ENCODE measurements around the gene ACOX3. TPM values are rescaled to one million over a fixed set of nuclear protein-coding genes. Genes with fewer than 3 reads are reported as not detected.

ACOX3 gene
- polyA plus RNA-seq, 3 donors = 3.8 to 16.8 (median 13.3) TPM

DNA sequence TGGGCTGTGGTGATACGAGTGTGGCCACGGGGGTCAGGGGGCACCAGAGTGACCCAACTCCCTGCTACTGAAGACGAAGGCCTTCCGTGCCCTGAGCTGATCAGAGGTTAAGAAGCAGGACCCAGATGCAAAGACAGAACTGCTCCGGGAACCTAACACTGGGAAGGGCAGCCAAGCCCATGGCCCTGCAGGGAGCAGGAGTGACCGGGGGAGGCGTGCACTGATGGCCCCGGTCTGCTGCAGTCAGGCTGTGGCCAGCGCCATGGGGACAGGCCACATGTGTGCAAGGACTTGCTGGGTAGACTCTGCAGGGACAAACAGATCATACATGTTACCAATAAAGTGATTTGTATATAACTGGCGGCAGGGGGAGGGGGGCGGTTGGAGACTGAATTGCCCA is 74.6 kb downstream of the ACOX3 start:
- Mint-ChIP-seq H3K4me1 (no peaks in the 10 kb centered on the region), H3K27me3 (ENCODE audit: low read depth in 3 of 3) (no peaks in the 10 kb centered on the region), H3K4me3 (no peak overlapping the region), H3K9me3 (peaks cover 0 to 10% (median 5%) of the 10 kb centered on the region in 7 donors), H3K36me3 (peaks cover 18 to 22% of the 10 kb centered on the region in 2 donors), H3K27ac (no peak overlapping the region)
- intact Hi-C loops (cut with micrococcal nuclease) = no loop called here
- Histone ChIP-seq H3K27ac (ENCODE audit: low read depth in 1 of 2, low read length in 2 of 2) (no peak overlapping the region), H3K9me3 (replicated peaks in 1 of 2; ENCODE audit: control insufficient read depth in 1 of 2, insufficient read depth in 1 of 2, low read length in 2 of 2) (peaks cover 3 to 4% of the 10 kb centered on the region in 2 donors), H3K4me2 (replicated peaks; ENCODE audit: extremely low read depth, low read length, poor library complexity, severe bottlenecking) (no peak overlapping the region), H3K4me1 (ENCODE audit: control insufficient read depth in 1 of 2, insufficient read depth in 2 of 2, low read length in 2 of 2) (no peaks in the 10 kb centered on the region), H3K9ac (ENCODE audit: insufficient read depth, low read length, poor library complexity, severe bottlenecking) (no peak overlapping the region), H2AFZ (ENCODE audit: insufficient read depth, low read depth, low read length, poor library complexity, severe bottlenecking) (no peak overlapping the region), H4K20me1 (ENCODE audit: insufficient read depth, low read length) (no peaks in the 10 kb centered on the region), H3K27me3 (ENCODE audit: control insufficient read depth in 2 of 2, insufficient read depth in 2 of 2, low read length in 2 of 2) (no peaks in the 10 kb centered on the region), H3K4me3 (replicated peaks in 1 of 3; ENCODE audit: low read depth in 2 of 3, low read length in 3 of 3) (no peak overlapping the region), H3K79me2 (ENCODE audit: insufficient read depth, low read length) (no peaks in the 10 kb centered on the region), H3K36me3 (replicated peaks in 1 of 2; ENCODE audit: control insufficient read depth in 1 of 2, insufficient read depth in 2 of 2, low read length in 2 of 2) (peaks cover 0 to 20% of the 10 kb centered on the region in 2 donors)
- TF ChIP-seq, protein P1, sequence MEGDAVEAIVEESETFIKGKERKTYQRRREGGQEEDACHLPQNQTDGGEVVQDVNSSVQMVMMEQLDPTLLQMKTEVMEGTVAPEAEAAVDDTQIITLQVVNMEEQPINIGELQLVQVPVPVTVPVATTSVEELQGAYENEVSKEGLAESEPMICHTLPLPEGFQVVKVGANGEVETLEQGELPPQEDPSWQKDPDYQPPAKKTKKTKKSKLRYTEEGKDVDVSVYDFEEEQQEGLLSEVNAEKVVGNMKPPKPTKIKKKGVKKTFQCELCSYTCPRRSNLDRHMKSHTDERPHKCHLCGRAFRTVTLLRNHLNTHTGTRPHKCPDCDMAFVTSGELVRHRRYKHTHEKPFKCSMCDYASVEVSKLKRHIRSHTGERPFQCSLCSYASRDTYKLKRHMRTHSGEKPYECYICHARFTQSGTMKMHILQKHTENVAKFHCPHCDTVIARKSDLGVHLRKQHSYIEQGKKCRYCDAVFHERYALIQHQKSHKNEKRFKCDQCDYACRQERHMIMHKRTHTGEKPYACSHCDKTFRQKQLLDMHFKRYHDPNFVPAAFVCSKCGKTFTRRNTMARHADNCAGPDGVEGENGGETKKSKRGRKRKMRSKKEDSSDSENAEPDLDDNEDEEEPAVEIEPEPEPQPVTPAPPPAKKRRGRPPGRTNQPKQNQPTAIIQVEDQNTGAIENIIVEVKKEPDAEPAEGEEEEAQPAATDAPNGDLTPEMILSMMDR (IDR thresholded peaks at IDR 0.05) = no peak
- 90% methylated on average over 8 of the region's 11 CpGs for WGBS (ENCODE audit: insufficient coverage)
- DNase-seq = no peak

DNA sequence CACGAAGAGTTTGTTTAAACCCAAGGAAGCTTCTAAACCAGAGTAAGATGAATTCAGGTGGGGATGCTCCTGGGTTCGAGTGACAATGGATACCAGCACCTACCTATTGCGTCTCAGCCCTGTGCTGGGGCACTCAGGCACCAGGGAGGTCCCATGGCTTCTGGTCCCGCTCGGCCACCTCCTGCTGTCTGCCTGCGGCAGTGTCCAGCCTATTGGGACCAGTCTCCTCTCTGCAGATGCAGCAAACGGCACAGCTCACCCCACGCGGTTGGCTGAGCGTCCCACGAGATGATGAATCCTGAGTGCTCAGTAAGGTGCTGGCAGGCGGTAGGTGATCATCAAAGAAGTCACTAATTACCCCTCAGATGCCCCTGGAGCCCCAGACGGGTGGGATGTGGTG is 75.2 kb downstream of the ACOX3 start:
- no peaks in the 10 kb centered on the region for H3K4me1 ChIP-seq (ENCODE audit: control insufficient read depth in 1 of 2, insufficient read depth in 2 of 2, low read length in 2 of 2)
- peaks cover 0 to 10% (median 6%) of the 10 kb centered on the region in 7 donors for H3K9me3 Mint-ChIP-seq
- H3K9ac ChIP-seq (ENCODE audit: insufficient read depth, low read length, poor library complexity, severe bottlenecking) = no peak overlapping the region
- peak overlapping the region in 1 of 7 donors; percentile 41 for H3K27ac Mint-ChIP-seq
- no peak overlapping the region for H3K4me2 ChIP-seq (replicated peaks; ENCODE audit: extremely low read depth, low read length, poor library complexity, severe bottlenecking)
- no peak overlapping the region for H3K4me3 ChIP-seq (replicated peaks in 1 of 3; ENCODE audit: low read depth in 2 of 3, low read length in 3 of 3)
- no peak overlapping the region for H3K27ac ChIP-seq (ENCODE audit: low read depth in 1 of 2, low read length in 2 of 2)
- no peak for DNase-seq
- TF ChIP-seq, protein P1 (IDR thresholded peaks at IDR 0.05) = no peak
- no peaks in the 10 kb centered on the region for H3K4me1 Mint-ChIP-seq
- WGBS (ENCODE audit: insufficient coverage) = 98% methylated on average over 5 of the region's 13 CpGs
- H2AFZ ChIP-seq (ENCODE audit: insufficient read depth, low read depth, low read length, poor library complexity, severe bottlenecking) = no peak overlapping the region
- H3K27me3 Mint-ChIP-seq (ENCODE audit: low read depth in 3 of 3) = no peaks in the 10 kb centered on the region
- H4K20me1 ChIP-seq (ENCODE audit: insufficient read depth, low read length) = no peaks in the 10 kb centered on the region
- no peak overlapping the region for H3K4me3 Mint-ChIP-seq
- peaks cover 18 to 22% of the 10 kb centered on the region in 2 donors for H3K36me3 Mint-ChIP-seq
- no peaks in the 10 kb centered on the region for H3K27me3 ChIP-seq (ENCODE audit: control insufficient read depth in 2 of 2, insufficient read depth in 2 of 2, low read length in 2 of 2)
- no peaks in the 10 kb centered on the region for H3K79me2 ChIP-seq (ENCODE audit: insufficient read depth, low read length)
- peaks cover 0 to 20% of the 10 kb centered on the region in 2 donors for H3K36me3 ChIP-seq (replicated peaks in 1 of 2; ENCODE audit: control insufficient read depth in 1 of 2, insufficient read depth in 2 of 2, low read length in 2 of 2)
- intact Hi-C loops (cut with micrococcal nuclease) = no loop called here
- peaks cover 4% of the 10 kb centered on the region in 2 donors for H3K9me3 ChIP-seq (replicated peaks in 1 of 2; ENCODE audit: control insufficient read depth in 1 of 2, insufficient read depth in 1 of 2, low read length in 2 of 2)
